Left ventricle myocardium superior (tissue), 1 donor: ENCODE results near the gene NXT2. TPM values are rescaled to one million over a fixed set of nuclear protein-coding genes. Genes with fewer than 3 reads are reported as not detected.
"Not testable (repeated sequence)": the region's sequence is repeated elsewhere in the genome, so short reads cannot be mapped to it uniquely, and the experiment has no call there.

ENCODE experiments used
- ATAC-seq: fragments of 200-7000 bp; cut with Tn5 transposase; one replicate; pipeline ENCODE4 v1.9.1; 2020; ENCODE audit warnings: mild to moderate bottlenecking, moderate library complexity
- DNase-seq: peaks from one replicate; pipeline ENCODE4 v3.0.0-alpha.2; 2020
- intact Hi-C: fragments of 100-400 bp; cut with micrococcal nuclease; formaldehyde crosslinking; loops from one replicate; pipeline ENCODE4 v1.11.0; 2022
- long read RNA-seq: library from polyadenylated mRNA; unstranded; transcript quantifications from one replicate; pipeline ENCODE4 v2.0.0, GENCODE V29; 2021
- total RNA-seq: library from RNA; stranded (reverse); fragmentation: NEBNext Ultra II Directional; extraction: Animal tissue kit (Norgen Biotek cat#: 25700); gene quantifications from one replicate; pipeline ENCODE4 v1.2.1, GENCODE V29; 2021
- donor health status: DM: no; HTN: yes; CAD: no; lungs with severe emphysema.

The NXT2 gene
- 1.5 TPM for total RNA-seq
- long read RNA-seq, partial matches to known transcripts, result 0 of 4 reads
- long read RNA-seq, other reads (novel, unspliced or antisense), result 0 of 4 reads

DNA sequence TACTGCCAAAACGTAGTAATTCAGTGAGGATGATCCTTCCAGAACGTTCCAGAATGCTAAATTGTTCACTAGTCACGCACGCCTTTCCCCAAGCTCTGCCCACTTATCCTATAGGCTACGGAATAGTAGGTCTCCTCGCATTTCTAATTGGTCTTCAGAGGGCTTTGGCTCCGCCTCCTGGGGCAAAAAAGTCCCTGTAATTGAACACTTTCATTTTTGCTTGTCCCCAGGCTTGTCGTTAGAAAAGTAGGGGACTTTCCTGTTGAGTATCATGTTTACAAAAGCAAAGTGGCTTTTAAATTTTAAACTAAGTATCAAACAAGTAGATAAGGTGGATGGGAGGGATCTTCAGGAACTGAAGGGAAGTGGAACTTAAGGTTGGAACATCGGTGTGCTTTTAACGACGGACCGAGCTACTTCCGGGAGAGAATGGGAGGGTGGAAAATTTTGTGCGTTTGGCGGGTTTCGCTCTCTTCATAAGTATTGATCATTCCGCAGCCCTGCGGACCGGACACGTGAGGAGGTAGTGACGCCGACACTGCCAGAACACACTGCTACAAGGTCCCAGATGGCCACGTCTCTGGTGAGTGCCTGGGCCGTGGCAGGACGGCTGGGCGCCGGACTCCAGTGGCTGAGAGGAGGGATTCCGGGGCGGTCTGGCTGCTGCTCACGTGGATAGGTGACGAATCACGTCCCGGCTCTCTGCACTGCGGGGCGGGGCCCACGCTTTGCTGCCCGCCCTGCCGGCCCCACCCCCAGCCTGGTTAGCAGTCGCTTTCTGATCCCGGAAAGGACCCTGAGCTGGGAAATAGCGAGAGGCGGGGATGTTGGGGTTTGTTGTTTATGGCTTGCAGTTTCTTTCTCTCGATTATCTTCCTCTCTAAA lies at the start of gene NXT2:
Gene NXT2 (plus strand): TSS at position 406 of the 885 bp plus-strand sequence. CDS start 163 bp downstream, at position 569.
- intact Hi-C loops, result no loop called here
- DNase-seq, result peak; percentile 93
- peak; percentile 100 for ATAC-seq

DNA sequence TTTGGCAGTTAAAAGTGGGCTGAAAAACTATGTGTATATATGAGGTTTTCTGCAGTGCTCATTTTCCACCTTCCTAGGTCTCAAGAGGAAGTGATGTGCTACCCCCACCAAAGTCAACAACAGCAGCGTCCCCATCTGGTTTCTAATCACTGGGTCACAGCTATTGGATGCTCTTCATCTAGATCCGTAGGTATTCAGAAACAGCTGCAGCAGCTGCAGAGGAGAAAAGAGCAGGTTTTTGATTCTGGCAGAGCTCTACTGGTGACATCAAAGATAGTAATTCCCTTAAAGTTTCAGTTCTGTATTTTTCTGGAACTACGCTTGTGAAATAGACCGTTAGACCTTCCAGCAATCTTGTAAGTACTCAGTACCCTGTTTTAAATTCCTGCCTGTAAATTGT lies 49.0 kb upstream of the NXT2 start:
- intact Hi-C loops, result loop anchor here (5.0 kb wide), 1 partner anchor 145 kb away; no protein-coding TSS in a partner anchor
- DNase-seq, result no peak
- no peak for ATAC-seq

DNA sequence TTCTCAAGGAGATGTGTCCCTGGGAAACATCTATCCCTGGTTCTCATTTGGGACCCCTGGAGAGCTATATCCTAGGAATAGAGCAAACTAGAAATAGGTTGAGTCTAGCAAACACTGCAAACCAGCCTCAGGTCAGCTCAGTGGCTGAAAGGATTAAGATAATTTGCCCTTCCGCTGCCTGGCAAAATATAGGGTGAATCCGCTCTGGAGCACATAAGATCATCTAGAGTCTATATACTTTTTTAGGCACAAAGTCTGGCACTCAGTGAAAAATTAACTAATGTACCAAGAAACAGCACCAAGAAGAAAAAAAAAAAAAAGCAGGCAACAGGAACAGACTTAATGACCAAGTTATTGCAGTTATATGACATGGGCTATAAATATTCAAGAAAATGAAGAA lies 47.5 kb upstream of the NXT2 start:
- intact Hi-C loops, result loop anchor here (5.0 kb wide), 1 partner anchor 143 kb away; no protein-coding TSS in a partner anchor
- ATAC-seq, result no peak
- no peak for DNase-seq

DNA sequence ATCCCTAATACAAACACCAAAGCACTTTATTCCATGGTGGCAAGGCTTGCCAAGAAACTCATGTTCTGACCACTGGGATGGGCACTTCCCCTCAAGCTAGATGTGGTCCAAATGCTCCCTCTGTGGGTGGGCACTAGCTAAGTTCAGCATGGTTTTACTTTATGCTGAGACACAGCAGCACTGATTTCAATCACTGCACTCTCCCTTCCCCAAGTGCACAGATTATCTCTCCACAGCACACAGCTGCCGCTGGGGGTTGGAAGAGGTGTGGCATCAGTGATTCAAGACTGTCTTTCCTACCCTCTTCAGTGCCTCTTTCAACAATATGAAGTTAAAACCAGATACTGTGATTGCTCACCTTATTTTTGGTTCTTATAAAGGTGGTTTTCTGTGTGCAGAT lies 38.2 kb upstream of the NXT2 start:
- DNase-seq (no peak), ATAC-seq (no peak)
- intact Hi-C loops, result no loop called here

DNA sequence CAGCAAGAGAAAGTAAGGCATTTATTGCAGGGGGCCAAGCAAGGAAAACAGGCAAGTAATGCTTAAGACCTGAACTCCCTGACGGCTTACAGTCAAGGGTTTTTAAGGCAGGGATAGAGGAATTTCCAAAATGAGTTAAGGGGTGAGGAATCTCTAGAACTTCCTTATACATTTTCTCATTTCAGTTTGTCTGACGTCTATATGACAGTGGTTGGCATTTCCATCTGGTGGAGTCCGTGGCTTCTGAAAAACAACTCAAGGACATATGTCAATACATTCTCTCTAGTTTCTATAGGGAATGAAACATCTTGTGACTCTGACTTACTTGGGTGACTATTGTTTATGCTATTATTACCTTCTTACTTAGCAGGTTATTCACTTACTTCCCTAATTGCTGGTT lies 35.5 kb upstream of the NXT2 start:
- DNase-seq (no peak), ATAC-seq (no peak)
- intact Hi-C loops, result no loop called here

DNA sequence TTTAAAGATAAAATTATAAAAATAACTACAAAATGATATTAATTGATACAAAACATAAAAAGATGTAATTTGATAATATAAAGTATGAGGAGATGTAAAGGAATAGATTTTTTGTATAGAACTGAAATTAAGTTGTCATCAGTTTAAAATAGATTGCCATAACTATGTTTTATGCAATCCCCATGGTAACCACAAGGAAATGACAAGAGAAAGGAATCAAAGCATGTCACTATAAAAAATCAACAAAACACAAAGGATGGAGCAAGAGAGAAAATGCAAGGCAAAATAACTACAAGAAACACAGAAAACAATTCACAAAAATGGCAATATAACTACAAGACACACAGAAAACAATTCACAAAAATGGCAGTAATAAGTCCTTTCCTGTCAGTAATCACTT lies 27.7 kb upstream of the NXT2 start:
- no peak for ATAC-seq
- DNase-seq, result no peak
- intact Hi-C loops, result no loop called here

DNA sequence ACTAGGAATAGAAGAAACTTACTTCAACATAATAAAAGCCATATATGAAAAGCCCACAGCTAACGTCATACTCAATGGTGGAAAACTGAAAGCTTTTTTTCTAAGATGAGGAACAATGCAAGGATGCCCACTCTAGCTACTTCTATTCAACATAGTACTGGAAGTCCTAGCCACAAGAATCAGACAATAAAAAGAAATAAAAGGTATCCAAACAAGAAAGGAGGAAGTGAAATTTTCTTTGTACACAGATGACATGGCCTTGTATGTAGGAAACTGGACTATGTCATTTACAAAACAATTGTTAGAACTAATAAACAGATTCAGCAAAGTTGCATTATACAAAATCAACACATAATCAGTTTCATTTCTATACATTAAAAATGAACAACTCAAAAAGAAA lies 25.5 kb upstream of the NXT2 start:
- ATAC-seq (no peak), DNase-seq (no peak)
- intact Hi-C loops, result no loop called here

DNA sequence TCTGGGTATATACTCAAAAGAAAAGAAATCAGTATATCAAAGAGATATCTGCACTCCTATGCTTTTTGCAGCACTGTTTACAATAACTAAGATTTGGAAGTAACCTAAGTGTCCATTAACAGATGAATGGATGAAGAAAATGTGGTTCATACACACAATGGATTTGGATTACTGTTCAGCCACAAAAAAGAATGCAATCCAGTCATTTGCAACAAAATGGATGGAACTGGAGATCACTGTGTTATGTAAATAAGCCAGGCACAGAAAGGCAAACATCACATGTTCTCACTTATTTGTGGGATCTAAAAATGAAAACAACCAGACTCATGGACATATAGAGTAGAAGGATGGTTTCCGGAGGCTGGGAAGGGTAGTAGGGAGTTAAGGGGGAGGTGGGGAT lies 17.6 kb upstream of the NXT2 start:
- DNase-seq, result no peak
- intact Hi-C loops, result no loop called here
- no peak for ATAC-seq

DNA sequence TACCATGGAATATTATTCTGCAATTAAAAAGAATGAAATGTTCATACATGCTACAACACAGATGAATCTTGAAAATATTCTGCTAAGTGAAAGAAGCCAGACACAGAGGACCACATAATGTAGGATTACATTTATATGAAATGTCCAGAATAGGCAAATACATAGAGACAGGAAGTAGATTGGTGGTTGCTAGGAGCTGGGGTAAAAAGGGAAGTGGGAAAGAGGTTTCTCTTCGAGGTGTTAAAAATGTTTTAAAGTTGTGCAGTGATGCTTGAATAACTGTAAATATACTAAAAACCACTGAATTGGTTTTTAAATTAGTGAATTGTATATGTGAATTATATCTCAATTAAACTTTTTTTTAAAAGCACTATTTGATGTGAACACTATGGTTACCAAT lies 3.6 kb upstream of the NXT2 start:
- ATAC-seq (no peak), DNase-seq (no peak)
- intact Hi-C loops, result no loop called here

DNA sequence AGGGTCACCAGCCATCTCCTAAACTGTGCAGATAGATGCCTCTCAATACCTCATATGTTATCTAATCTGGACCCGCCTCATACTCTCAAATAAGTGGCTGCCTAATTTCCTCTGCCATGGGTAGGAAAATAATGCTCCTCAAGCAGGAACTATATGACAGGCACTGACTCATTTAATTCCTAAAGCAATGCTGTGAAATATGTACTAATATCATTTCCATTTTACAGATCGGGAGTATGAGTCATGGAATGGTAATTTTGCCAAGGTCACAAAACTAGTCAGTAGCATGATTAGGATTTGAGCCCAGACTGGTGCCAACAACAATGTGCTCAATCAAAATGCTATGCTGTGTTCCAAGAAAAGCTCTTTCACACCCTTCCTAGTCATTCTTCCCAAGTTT lies 3.0 kb upstream of the NXT2 start:
- no peak for ATAC-seq
- no peak for DNase-seq
- intact Hi-C loops, result no loop called here

DNA sequence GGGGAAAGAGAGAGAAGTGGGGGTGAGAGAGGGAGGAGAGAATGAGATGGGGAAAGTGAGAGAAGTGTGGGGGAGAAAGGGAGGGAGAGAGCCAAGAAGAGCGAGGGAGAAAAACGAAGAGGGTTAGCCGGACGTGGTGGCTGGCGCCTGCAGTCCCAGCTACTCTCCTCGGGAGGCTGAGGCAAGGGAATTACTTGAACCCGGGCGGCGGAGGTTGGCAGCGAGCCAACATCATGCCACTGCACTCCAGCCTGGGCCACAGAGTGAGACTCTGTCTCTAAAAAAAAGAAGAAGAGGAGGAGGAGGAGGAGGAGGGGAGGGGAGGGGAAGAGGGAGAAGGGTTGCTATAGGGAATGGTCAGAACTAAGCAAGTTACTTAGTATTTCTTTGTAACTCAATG lies 1.7 kb upstream of the NXT2 start:
- intact Hi-C loops, result no loop called here
- no peak for DNase-seq
- ATAC-seq, result no peak

DNA sequence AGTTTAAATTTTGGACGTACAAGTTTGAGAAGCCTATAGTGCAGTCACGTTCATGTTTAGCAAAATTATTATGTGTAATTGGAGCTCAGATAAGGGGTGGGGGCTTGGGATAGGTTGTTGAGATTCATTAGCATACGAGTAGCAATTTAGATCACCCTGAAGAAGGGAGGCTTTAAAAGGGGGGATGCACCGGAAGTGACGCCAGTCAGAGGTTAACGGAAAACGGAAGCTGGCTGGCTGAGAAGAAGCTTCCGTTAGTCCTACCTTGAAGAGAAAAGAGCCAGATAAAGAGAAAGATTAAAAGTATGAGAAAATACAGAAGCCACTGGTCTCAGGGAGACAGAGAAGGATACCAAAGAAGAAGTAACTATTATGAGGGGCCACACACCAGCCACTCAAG lies 1.1 kb upstream of the NXT2 start:
- ATAC-seq (no peak), DNase-seq (no peak)
- intact Hi-C loops, result no loop called here

DNA sequence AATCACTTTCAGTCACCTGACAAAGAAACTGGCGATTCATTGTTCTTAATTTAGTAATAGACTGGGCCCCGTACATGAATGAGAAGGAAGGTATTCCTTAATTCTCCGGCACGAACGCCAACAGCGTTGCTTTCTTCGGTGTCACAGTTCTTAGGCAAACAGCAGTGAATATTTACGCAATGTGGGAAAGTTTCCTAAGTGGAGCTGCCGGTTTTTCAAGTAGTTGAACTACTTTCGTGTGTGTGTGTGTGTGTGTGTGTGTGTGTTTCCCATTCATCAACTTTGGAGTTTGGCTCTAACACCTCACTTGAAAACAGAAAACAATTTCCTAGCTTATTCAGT lies 651 bp downstream of the NXT2 start:
- peak; percentile 51 for ATAC-seq
- intact Hi-C loops, result no loop called here

DNA sequence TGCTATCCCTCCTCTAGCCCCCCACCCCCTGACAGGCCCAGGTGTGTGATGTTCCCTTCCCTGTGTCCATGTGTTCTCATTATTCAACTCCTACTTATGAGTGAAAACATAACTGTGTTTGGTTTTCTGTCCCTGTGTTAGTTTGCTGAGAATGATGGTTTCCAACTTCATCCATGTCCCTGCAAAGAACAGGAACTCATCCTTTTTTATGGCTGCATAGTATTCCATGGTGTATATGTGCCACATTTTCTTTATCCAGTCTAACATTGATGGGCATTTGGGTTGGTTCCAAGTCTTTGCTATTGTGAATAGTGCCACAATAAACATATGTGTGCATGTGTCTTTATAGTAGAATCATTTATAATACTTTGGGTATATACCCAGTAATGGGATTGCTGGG lies 2.4 kb downstream of the NXT2 start:
- intact Hi-C loops, ATAC-seq, DNase-seq: not testable (repeated sequence)

More for the DNA sequence above, 651 bp downstream of the NXT2 start:
- no peak for DNase-seq

DNA sequence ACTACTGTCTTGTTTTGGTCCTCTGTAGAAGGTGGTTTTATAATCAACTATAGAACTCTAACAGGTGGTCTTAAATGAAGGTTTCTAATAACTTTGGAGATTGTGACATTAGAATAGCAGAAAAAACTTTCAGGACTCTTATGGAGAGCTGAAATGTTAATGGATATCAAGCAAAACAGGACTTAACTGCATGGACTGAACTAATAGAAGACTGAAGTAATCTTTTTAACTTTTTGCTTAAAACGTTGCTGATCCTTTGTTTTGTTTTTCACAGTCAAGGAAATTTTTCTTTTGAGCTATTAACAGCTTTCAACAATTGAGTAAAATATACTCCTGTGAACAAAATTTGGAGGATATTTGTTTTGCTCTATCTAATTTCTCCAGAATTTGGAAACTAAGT lies 17.2 kb downstream of the NXT2 start:
- DNase-seq (no peak), ATAC-seq (no peak)
- intact Hi-C loops, result no loop called here

DNA sequence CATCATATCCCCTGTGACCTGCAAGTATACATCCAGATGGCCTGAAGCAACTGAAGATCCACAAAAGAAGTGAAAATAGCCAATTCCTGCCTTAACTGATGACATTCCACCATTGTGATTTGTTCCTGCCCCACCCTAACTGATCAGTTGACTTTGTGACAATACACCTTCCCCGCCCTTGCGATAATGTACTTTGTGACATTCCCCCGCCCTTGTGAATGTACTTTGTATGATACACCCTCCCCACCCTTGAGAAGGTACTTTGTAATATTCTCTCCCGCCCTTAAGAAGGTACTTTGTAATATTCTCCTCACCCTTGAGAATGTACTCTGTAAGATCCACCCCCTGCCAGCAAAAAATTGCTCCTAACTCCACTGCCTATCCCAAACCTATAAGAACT lies 39.4 kb downstream of the NXT2 start:
- intact Hi-C loops, result not testable (repeated sequence)

DNA sequence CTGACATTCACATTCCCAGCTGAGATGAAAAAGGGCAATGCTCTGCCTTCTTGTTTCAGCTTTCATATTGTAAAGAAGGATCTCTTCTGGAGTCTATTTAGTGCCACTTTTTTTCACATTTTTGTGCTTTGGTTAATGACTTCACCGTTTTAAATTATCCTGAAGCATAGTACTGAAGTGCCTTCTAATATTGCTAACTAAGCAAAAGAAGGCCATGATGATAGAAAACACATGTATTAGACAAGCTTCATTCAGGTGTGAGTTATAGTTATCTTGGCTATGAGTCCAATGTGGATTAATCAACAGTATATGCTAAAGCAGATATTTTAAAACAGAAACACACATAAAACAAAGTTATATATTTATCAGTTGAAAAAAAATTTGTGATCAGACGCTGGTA lies 40.4 kb downstream of the NXT2 start:
- no peak for ATAC-seq
- intact Hi-C loops, result no loop called here
- no peak for DNase-seq

More for the DNA sequence above, 39.4 kb downstream of the NXT2 start:
- not testable (repeated sequence) for ATAC-seq, DNase-seq

DNA sequence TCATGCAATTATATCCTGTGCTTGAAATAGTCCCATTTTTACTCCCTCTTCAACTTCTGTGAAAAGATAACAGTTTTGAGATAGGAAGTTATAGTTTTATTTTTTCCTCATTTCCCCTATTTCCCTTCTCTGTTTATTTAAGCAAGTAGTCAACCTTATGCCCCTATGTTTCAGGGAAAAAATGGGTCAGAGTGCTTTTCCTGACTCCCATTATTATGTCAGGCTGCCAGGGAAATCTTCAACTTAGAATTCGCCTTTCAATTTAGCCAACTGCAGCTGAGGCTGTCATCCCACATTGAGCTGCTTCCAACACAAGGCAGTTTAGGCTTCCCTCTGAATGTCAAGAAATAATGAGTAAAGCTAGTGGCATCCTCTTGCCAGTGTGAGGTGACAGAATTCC lies 42.3 kb downstream of the NXT2 start:
- no peak for ATAC-seq
- no peak for DNase-seq
- intact Hi-C loops, result no loop called here

DNA sequence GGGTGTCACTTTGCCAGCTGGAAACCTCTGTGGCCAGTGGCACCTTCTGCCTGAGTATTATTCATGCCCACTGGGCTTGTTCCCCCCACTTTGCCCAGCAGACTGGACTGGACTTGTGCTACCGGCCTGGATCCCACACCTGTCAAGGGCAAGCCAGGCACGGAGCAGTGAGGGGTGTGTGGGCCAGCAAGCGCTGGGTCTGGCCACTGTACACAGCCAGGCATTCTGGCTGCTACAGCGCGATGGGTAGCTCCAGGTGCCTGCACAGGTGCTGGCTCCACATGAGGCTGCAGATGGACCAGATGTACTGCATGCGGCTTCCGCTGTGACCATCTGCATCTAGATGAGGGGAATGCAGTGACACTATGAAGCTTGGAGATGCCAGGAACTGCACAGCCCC lies 48.8 kb downstream of the NXT2 start:
- DNase-seq (no peak), ATAC-seq (no peak)
- intact Hi-C loops, result no loop called here

DNA sequence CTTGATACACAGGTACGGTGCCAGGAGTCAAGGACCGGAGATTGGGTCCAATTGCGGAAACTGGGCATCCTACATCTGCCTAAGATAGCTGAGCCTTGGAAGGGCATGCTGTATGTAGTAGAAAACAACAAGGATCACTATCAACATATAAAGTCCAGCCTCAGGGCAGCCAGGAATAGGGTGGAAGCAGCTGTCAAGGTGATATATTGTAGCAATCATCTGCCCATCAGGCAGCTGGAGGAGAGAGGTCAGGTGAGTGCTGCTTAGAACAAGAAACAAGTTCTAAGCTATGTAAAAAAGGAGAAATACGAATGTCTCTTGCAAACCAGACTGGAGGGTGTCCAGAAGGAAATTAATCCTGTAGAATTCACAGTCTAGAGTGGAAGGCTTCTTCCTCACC lies 53.5 kb downstream of the NXT2 start:
- DNase-seq, result no peak
- ATAC-seq, result no peak
- intact Hi-C loops, result no loop called here
